Dendritic cell treated with granulocyte-macrophage colony-stimulating factor and Interleukin-4, amounts not matched to agents 40 ng/mL and 50 ng/mL, for 4 days (primary cell): ENCODE results near the gene KRTAP9-9.
"Not testable (repeated sequence)": the region's sequence is repeated elsewhere in the genome, so short reads cannot be mapped to it uniquely, and the experiment has no call there.

Experiments used
- H3K27ac Mint-ChIP-seq: one replicate; pipeline ENCODE4 v1.8.0; 2022; ENCODE audit warnings: mild to moderate bottlenecking, mixed read lengths
- H3K27me3 Mint-ChIP-seq: one replicate; pipeline ENCODE4 v1.8.0; 2022; ENCODE audit warnings: mild to moderate bottlenecking, mixed read lengths
- H3K36me3 Mint-ChIP-seq: one replicate; pipeline ENCODE4 v1.8.0; 2022; ENCODE audit warnings: low read depth, mixed read lengths
- H3K4me1 Mint-ChIP-seq: one replicate; pipeline ENCODE4 v1.8.0; 2022; ENCODE audit warnings: low read depth, mixed read lengths
- H3K4me3 Mint-ChIP-seq: one replicate; pipeline ENCODE4 v1.8.0; 2022; ENCODE audit warnings: mild to moderate bottlenecking, moderate library complexity, mixed read lengths
- H3K9me3 Mint-ChIP-seq: one replicate; pipeline ENCODE4 v1.8.0; 2022; ENCODE audit warnings: mixed read lengths
- intact Hi-C: fragments of 100-400 bp; cut with micrococcal nuclease; formaldehyde crosslinking; loops from one replicate; pipeline ENCODE4 v1.15.0; 2022

Gene KRTAP9-9

DNA sequence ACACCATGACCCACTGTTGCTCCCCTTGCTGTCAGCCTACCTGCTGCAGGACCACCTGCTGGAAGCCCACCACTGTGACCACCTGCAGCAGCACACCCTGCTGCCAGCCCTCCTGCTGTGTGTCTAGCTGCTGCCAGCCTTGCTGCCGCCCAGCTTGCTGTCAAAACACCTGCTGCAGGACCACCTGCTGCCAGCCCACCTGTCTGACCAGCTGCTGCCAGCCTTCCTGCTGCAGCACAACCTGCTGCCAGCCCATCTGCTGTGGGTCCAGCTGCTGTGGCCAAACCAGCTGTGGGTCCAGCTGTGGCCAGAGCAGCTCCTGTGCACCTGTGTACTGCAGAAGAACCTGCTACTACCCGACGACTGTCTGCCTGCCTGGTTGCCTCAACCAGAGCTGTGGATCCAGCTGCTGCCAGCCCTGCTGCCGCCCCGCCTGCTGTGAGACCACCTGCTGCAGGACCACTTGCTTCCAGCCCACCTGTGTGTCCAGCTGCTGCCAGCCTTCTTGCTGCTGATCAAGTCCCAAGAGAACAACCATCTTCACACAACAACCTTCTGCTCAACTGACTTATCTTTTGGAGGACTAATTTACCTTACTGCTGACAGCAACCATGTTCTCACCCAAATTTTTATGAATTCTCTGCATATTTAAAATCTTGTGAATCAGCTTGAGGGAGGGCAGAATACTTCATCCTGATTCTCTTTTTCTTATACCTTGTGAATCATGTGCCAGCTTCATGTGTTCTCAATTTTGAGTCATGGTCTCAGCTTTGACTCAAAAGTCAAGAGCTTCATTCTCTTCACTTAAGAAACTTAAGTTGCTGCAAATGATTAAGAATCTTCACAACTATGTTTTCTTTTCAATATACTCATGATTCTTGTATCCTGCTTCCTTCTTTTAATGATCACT, at the start of gene KRTAP9-9:
Gene KRTAP9-9, plus strand, starts transcription at position 4 of the 910 bp plus-strand sequence.
- H3K36me3 Mint-ChIP-seq, intact Hi-C loops, H3K4me1 Mint-ChIP-seq, H3K9me3 Mint-ChIP-seq, H3K4me3 Mint-ChIP-seq, H3K27ac Mint-ChIP-seq: not testable (repeated sequence)
- peaks cover 18% of the 10 kb centered on the region for H3K27me3 Mint-ChIP-seq

DNA sequence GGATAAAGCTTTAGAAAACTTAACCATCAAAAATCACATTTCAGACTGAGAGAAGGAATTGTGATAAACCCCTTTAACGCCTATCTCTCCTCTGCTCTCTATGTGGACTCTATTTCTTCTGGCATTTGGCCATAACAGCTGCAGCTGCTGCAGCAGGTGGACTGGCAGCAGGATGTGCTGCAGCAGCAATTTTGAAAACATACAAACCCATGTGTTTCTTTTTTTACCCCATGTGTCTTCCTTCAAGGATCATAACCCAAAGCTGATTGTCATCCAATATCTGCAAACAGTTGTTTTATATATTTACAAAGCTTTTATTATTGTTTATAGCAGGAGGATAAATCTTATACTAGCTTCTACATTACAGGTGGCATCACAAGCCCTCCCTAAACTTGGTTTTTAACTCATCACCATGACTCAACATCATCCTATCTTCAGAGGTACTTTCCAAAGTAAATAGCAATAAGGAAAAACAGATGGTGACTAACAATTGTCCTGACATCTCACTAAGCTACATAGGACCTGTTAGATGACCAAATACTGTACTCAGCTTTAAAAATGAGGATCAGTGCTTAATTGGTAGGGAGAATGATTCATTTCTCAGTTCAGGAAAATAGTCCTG, 43.2 kb upstream of the KRTAP9-9 start:
- no peaks in the 10 kb centered on the region for H3K9me3 Mint-ChIP-seq
- intact Hi-C loops = no loop called here
- no peak overlapping the region for H3K4me3 Mint-ChIP-seq
- no peaks in the 10 kb centered on the region for H3K4me1 Mint-ChIP-seq
- peaks cover 27% of the 10 kb centered on the region for H3K27me3 Mint-ChIP-seq
- H3K27ac Mint-ChIP-seq = no peak overlapping the region
- H3K36me3 Mint-ChIP-seq = no peaks in the 10 kb centered on the region

DNA sequence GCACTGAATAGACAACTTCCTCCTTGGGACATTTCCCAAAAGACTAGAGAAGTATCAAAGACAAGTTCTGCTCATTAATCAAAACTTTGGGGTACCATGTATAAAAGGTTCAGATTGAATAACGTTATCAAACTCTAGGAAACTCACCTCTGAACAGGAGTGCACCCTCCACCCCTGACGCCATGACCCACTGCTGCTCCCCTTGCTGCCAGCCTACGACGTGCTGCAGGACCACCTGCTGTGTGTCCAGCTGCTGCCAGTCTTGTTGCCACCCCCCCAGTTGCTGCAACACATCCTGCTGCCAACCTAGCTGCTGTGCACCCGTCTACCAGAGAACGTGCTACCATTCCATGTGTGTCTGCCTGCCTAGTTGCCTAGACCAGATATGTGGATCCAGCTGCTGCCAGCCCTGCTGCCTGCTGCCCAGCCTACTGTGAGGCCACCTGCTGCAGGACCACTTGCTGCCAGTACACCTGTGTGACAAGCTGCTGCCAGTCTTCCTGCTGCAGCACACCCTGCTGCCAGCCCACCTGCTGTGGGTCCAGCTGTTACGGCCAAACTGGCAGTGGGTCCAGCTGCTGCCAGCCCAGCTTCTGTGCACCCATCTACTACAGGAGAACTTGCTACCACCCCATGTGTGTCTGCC, 42.5 kb upstream of the KRTAP9-9 start:
- no peaks in the 10 kb centered on the region for H3K36me3 Mint-ChIP-seq
- no peak overlapping the region for H3K27ac Mint-ChIP-seq
- intact Hi-C loops = no loop called here
- H3K9me3 Mint-ChIP-seq = no peaks in the 10 kb centered on the region
- peaks cover 26% of the 10 kb centered on the region for H3K27me3 Mint-ChIP-seq
- H3K4me3 Mint-ChIP-seq = no peak overlapping the region
- no peaks in the 10 kb centered on the region for H3K4me1 Mint-ChIP-seq

DNA sequence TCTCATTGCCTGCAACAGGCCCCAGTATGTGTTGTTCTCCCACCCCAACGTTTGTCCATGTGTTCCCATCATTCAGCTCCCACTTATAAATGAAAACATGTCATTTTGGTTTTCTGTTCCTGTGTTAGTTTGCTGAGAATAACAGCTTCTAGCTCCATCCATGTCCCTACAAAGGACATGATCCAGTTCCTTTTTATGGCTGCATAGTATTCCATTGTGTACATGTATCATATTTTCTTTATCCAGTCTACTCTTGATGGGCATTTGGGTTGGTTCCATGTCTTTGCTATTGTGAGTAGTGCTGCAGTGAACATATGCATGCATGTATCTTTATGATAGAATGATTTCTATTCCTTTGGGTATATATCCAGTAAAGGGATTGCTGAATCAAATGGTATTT, 39.5 kb upstream of the KRTAP9-9 start:
- Mint-ChIP-seq H3K27ac (no peak overlapping the region), H3K36me3 (no peaks in the 10 kb centered on the region), H3K4me3 (no peak overlapping the region), H3K4me1 (no peaks in the 10 kb centered on the region), H3K27me3 (peaks cover 7% of the 10 kb centered on the region), H3K9me3 (peaks cover 10% of the 10 kb centered on the region)
- intact Hi-C loops = no loop called here

DNA sequence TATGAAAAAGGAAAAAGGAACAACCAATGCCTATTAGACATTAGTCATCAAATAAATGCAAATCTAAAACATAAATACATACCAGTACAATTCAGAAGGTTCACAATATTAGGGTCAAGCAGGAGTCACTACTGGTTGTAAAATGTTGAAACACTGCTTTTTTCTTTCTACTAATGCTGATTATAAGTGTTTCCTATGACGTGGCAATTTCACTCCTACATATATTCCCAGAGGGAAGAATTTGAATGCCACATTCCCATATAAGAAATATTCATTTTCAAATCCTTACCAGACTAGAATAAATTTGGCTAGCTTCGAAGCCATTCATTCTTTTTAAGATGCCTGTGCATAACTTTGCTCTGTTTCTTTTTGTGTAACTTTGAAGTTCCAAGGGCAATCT, 31.4 kb upstream of the KRTAP9-9 start:
- Mint-ChIP-seq H3K9me3 (peaks cover 10% of the 10 kb centered on the region), H3K27ac (no peak overlapping the region), H3K4me1 (no peaks in the 10 kb centered on the region), H3K4me3 (no peak overlapping the region), H3K36me3 (no peaks in the 10 kb centered on the region), H3K27me3 (peaks cover 14% of the 10 kb centered on the region)
- intact Hi-C loops = no loop called here

DNA sequence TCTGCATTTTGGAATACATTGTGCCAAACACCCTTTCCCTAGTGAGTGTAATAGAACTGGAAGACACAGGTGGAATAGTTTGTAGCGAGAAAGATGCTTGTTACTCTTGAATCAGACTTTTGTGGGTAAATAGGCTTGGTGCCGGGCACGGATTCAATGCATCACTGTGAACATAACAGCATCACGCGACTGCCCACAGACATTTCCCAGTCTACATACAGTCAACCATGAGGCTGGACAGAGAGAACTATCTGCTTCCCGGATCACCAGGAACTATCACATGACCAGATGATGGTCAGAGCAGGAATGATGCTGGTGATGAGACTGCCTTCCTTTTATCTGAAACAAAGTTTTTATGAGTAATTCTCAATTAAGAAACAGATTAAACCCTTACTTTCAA, 29.1 kb upstream of the KRTAP9-9 start:
- Mint-ChIP-seq H3K4me1 (no peaks in the 10 kb centered on the region), H3K4me3 (no peak overlapping the region), H3K27ac (no peak overlapping the region), H3K36me3 (no peaks in the 10 kb centered on the region), H3K27me3 (peaks cover 9% of the 10 kb centered on the region), H3K9me3 (no peaks in the 10 kb centered on the region)
- intact Hi-C loops = no loop called here

DNA sequence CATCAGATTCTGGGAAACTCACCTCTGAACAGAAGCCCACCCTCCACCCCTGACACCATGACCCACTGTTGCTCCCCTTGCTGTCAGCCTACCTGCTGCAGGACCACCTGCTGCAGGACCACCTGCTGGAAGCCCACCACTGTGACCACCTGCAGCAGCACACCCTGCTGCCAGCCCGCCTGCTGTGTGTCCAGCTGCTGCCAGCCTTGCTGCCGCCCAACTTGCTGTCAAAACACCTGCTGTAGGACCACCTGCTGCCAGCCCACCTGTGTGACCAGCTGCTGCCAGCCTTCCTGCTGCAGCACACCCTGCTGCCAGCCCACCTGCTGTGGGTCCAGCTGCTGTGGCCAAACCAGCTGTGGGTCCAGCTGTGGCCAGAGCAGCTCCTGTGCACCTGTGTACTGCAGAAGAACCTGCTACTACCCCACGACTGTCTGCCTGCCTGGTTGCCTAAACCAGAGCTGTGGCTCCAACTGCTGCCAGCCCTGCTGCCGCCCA, 28.5 kb upstream of the KRTAP9-9 start, which contains the start of gene KRTAP9-2:
Gene KRTAP9-2, plus strand, starts transcription at position 51 of the 498 bp plus-strand sequence. Its CDS starts 7 bp downstream, at position 58.
- H3K4me3 Mint-ChIP-seq, intact Hi-C loops, H3K36me3 Mint-ChIP-seq, H3K9me3 Mint-ChIP-seq, H3K4me1 Mint-ChIP-seq, H3K27ac Mint-ChIP-seq, H3K27me3 Mint-ChIP-seq: not testable (repeated sequence)

DNA sequence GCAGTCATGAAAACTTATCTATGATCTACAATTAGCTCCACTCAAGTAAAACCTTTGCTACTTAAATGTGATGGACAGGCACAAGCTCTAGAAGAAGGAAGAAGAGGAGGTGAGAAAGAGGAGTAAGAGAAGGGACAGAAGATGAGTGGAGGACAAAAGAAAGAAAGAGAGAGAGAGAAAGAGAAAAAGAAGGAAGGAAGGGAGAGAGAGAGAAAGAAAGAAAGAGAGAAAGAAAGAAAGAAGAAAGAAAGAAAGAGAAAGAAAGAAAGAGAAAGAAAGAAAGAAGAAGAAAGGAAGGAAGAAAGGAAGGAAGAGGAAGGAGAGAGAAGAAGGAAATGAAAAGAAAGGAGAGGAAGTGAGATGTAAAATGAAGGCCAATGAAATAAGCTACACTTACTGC, 25.1 kb upstream of the KRTAP9-9 start:
- Mint-ChIP-seq H3K27ac (no peak overlapping the region), H3K36me3 (no peaks in the 10 kb centered on the region), H3K4me3 (no peak overlapping the region), H3K27me3 (peaks cover 21% of the 10 kb centered on the region), H3K4me1 (no peaks in the 10 kb centered on the region), H3K9me3 (no peaks in the 10 kb centered on the region)
- intact Hi-C loops = no loop called here

DNA sequence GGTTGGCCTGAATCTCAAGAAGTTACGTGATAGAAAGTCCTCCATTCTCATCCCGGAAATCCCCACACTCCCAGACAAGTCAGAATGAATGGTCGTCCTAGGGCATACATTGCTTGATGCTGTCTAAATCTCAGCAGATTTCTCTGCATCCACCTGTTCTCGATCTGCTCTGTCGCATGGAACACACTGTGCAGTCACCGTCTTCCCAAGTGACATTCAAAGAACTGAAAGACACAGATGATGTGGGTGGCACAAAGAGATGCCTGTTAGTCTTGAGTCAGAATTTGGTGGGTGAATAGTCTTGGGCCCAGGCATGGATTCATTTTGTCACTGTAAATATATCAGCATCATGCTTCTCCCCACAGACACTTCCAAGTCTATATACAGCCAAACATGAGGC, 23.5 kb upstream of the KRTAP9-9 start:
- Mint-ChIP-seq H3K4me1 (no peaks in the 10 kb centered on the region), H3K27me3 (peaks cover 23% of the 10 kb centered on the region), H3K4me3 (no peak overlapping the region), H3K27ac (no peak overlapping the region), H3K9me3 (no peaks in the 10 kb centered on the region), H3K36me3 (no peaks in the 10 kb centered on the region)
- intact Hi-C loops = no loop called here

DNA sequence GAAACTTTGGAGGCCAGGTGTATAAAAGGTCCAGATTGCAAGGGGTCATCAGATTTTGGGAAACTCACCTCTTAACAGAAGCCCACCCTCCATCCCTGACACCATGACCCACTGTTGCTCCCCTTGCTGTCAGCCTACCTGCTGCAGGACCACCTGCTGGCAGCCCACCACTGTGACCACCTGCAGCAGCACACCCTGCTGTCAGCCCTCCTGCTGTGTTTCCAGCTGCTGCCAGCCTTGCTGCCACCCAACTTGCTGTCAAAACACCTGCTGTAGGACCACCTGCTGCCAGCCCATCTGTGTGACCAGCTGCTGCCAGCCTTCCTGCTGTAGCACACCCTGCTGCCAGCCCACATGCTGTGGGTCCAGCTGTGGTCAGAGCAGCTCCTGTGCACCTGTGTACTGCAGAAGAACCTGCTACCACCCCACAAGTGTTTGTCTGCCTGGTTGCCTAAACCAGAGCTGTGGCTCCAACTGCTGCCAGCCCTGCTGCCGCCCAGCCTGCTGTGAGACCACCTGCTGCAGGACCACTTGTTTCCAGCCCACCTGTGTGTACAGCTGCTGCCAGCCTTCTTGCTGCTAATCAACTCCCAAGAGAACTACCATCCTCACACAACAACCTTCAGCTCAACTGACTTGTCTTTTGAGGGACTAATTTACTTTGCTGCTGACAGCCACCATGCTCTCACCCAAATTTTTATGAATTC, 22.6 kb upstream of the KRTAP9-9 start, which contains the start of gene KRTAP9-3:
Gene KRTAP9-3, plus strand, starts transcription at position 51 of the 707 bp plus-strand sequence. Its CDS starts 53 bp downstream, at position 104.
- H3K36me3 Mint-ChIP-seq, intact Hi-C loops, H3K9me3 Mint-ChIP-seq, H3K4me3 Mint-ChIP-seq, H3K4me1 Mint-ChIP-seq, H3K27ac Mint-ChIP-seq: not testable (repeated sequence)
- peaks cover 21% of the 10 kb centered on the region for H3K27me3 Mint-ChIP-seq

DNA sequence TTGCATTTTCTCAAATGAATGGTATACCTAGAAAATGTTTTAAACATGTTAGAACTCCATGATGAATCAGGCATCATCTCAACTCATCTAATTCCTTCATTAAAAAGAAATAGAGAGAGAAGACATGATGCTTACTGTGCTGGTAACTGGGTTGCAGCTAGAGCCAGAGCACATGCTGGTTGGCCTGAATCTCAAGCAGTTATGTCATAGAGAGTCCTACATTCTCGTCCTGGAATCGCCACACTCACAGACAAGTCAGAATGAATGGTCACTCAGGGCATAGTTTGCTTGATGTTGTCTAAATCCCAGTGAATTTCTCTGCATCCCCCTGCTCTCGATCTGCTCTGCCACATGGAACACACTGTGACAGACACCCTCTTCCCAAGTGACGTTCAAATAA, 18.1 kb upstream of the KRTAP9-9 start:
- H3K4me3 Mint-ChIP-seq, intact Hi-C loops, H3K27ac Mint-ChIP-seq, H3K36me3 Mint-ChIP-seq, H3K4me1 Mint-ChIP-seq, H3K9me3 Mint-ChIP-seq: not testable (repeated sequence)
- peaks cover 21% of the 10 kb centered on the region for H3K27me3 Mint-ChIP-seq

DNA sequence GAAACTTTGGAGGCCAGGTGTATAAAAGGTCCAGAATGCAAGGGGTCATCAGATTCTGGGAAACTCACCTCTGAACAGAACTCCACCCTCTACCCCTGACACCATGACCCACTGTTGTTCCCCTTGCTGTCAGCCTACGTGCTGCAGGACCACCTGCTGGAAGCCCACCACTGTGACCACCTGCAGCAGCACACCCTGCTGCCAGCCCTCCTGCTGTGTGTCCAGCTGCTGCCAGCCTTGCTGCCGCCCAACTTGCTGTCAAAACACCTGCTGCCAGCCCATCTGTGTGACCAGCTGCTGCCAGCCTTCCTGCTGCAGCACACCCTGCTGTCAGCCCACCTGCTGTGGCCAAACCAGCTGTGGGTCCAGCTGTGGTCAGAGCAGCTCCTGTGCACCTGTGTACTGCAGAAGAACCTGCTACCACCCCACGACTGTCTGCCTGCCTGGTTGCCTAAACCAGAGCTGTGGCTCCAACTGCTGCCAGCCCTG, 17.2 kb upstream of the KRTAP9-9 start, which contains the start of gene KRTAP9-8:
Gene KRTAP9-8, plus strand, starts transcription at position 51 of the 489 bp plus-strand sequence. Its CDS starts 53 bp downstream, at position 104.
- H3K9me3 Mint-ChIP-seq, H3K36me3 Mint-ChIP-seq, H3K4me1 Mint-ChIP-seq, H3K27ac Mint-ChIP-seq, H3K4me3 Mint-ChIP-seq, intact Hi-C loops: not testable (repeated sequence)
- H3K27me3 Mint-ChIP-seq = peaks cover 17% of the 10 kb centered on the region

DNA sequence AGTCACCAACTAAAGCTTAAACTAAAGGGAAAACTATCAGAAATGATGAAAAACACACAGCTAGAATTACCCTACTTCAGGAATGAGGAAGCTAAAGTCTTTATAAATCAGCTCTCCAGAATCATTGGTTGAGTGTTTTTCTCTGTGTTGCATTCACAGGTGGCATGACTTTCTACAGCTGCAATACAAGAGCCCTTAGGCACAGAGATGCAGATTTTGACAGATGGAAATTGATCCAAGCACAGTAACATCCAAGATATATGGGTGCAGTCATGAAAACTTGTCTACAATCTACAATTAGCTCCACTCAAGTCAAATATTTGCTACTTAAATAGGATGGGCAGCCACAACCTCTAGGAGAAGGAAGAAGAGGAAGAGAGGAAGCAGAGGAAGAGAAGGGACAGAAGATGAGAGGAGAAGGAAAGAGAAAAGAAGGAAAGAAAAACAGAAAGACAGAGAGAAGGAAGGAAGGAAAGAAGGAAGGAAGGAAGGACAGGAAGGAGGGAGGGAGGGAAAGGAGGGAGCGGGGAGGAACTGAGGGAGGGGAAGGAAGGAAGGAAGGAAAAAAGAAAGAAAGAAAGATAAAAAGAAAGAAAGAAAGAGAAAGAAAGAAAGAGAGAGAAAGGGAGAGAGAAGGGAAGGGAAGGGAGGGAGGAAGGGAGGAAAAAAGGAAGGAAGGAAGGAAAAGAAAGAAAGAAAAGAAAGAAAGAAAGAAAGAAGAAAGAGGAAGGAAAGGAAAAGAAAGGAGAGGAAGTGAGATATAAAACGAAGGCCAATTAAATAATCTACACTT, 8.0 kb upstream of the KRTAP9-9 start:
- H3K9me3 Mint-ChIP-seq, intact Hi-C loops, H3K36me3 Mint-ChIP-seq, H3K4me1 Mint-ChIP-seq, H3K27ac Mint-ChIP-seq, H3K4me3 Mint-ChIP-seq: not testable (repeated sequence)
- peaks cover 17% of the 10 kb centered on the region for H3K27me3 Mint-ChIP-seq
